GM21723 (cell line): ENCODE measurements around the gene CPZ.
"Not testable (repeated sequence)": the region's sequence is repeated elsewhere in the genome, so short reads cannot be mapped to it uniquely, and the experiment has no call there.

Experiments used
- ATAC-seq: cut with Tn5 transposase; IDR thresholded peaks from one replicate; pipeline ENCODE4 v1.9.1; 2021; ENCODE audit warnings: mild to moderate bottlenecking, moderate library complexity; ENCODE audit not compliant: unreplicated experiment

The CPZ gene

GRCh38 chr4:8608714-8609391 is 16.3 kb downstream of the CPZ start:
- no peak for ATAC-seq

DNA sequence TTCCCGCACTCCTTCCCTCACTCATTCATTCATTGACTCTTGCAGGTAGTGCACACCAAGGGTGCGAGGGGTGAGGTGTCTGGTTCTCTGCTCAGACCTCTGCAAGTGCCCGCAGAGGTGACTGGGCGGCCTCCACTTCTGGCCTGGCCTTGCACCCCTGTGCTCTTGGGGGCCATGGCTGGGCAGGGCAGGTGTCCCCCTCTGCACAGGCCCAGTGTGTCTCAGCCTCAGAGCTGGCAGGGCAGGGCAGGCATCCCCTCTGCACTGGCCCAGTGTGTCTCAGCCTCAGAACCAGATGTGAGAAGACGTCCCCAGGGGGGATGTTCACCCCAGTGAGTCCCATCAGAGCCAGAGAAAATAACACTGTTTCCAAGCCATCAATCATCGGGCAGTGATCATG is 16.8 kb downstream of the CPZ start:
- ATAC-seq = no peak

DNA sequence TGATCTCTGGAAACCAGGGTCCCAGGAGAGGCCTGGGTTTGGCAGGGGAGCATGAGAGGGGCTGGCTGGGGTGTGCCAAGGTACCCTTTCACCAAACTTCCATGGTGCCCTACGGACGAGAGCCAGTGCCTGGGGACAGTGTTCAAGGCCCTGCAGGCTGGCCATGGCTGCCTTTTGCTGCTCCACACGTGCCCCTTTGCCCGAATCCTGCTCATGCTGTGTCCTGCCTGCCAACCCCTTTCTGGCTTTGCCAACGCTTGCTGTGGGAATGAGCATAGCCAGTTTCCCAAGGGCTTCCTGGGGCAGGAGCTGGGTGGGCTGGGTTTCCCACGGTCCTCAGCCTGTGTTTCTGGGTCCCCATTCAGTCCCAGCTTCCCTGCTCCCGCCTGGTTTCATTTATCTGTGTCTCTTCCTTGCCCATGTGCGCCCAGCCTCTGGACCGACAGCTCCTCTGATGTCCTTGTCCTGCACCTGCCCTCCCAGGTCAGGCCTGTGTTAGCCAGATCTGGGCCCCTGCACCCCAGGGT is 17.3 kb downstream of the CPZ start:
- no peak for ATAC-seq

DNA sequence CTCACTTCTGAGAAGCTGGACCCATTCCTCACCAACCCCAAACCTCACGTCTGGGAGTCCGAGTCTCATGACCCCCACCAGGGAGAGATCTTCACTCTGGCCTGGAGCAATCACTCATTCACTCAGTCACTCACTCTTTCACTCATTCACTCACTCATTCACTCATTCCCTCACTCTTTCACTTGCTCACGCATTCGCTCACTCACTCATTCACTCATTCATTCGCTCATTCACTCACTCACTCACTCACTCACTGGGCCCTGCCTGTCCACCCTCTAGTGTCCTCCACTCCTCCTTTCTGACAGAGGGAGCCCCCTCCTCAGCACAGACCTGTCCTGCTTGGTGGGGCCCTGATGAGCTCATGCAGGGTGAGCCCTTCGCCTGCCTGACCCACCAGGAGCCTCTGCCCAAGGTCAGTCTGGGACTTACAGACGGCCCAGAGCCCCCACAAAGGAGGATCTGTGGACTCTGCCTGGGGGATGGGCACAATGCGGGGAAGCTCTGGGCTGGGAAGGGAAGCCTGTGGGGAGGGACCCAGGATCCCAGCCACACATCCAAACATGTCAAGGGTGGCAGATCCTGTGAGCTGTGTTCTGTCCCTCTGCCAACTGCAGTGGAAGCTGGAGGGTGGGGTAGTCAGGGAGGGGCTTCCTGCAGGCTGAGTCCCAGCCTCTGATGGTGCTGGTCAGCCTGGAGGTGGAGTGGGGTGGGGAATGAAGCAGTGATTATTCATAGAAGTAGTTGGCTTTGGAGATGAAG is 18.5 kb downstream of the CPZ start:
- ATAC-seq = no peak

DNA sequence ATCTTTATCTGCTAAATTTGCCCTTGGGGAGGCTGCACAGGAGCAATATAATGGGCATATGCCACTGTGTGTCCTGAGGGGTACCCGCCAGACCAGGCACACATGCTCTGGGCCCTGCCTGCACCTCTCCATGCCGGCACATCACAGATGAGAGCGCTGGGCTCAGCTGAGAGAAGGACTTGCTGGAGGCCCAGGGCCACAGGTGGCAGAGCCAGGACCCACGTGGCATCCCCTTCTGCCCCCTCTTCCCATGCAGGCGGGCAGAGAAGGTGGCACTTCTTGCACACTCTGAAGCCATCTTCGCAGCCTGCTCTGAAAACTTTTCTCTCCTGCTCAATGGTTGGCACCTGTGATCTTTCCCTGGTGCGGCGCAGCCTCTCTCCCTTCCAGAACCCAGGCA is 20.1 kb downstream of the CPZ start:
- ATAC-seq = no peak

DNA sequence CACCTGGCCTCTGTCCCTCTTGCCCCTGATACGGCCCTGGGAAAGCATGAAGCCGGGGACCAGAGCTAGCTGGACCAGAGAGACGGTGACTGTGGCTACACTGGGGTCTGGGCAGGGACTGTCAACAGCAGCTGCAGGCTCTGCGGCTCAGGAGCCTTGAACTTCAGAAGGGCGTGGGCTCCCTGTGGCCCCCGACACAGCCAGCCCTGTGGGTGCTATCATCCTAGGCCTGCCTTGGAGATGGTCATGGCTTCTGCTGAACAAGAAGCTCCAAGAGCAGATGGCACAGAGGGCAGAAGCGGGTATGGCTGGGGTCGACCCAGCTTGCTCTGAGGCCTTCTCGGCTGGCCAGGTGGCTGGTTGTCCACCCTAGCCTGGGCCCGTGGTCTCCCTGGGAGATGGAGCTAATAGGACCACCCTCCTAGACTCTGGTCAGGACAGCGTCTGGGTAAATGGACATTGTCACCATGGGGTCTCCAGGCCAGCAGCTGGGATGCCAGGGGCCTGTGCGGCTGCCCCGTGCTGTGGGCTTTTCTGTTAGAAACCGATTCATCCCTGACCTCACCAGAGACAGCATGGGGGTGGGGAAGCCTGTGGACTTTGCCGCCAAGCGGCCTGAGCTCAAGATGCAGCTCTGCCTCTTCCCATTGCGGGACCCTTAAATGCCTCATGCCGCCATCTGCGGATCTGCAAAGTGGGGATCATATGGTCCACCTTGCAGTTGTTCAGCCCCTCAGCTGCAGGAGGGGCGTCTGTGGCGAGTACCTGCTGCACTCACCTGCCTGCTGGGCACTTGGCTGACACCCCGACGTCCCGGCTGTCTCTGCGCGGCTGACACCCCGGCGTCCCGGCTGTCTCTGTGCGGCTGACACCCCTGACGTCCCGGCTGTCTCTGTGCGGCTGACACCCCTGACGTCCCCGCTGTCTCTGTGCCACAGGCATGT is 21.1 kb downstream of the CPZ start:
- no peak for ATAC-seq

GRCh38 chr4:8614365-8615193 is 22.0 kb downstream of the CPZ start:
- ATAC-seq = no peak

GRCh38 chr4:8615366-8615765 is 22.8 kb downstream of the CPZ start:
- no peak for ATAC-seq

DNA sequence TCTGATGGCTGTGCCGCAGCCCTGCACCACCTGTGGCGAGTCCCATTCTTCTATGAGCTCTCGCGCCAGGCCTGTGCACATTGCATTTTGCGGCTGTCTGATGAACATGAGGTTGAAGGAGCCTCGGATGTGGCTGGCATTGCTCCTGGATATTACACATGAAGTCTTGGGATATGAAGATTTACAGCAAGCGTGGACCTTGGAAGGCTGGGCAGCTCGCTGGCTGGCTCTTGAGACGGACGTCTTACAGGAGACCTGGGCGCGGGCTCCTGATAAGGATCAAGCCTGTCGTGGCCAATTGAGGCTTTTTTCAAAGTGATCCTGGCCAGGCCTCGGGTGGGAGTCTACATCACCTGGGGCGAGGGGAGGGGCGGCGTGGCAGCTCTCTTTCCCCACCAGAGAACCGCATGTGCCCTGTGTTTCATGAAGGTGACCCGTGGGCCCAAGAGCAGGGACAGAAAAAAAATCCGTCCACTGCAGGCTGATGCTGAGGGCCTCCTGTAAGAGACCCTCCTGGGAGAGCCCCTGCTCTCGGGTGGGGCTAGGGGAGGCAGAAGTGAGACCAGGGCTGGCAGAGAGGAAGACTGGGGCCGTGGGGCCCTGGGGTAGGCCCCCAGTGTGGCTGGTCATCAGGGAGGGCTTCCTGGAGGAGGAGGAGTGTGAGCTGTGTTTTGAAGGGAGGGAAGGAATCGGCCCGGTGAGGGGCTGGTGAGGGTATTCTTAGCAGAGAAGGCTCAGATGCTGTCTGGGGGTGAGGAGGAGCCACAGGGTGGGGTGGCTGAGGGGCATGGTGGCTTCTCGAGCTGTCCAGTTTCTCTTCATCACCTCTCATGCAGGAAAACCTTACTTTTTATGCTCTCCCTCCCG is 23.6 kb downstream of the CPZ start:
- ATAC-seq = no peak

DNA sequence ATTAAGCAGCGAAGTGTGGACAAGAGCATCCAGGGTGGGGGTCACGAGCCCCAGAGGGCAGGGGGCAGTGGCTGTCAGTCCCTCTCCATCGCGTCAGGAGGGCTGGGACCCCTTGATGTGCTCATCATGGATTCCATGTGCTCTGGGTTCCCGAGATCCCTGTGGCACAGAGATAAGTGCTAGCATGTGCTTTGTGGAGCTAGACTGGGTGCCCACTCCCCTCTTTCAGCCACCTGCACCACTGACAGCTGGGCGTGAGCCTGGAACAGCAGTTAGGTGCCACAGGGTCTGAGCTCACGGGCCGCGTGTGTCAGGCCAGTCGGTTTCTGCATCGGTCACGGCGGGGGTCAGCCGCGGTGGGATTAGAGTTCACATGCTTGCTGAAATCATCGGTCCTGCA is 24.3 kb downstream of the CPZ start:
- ATAC-seq = no peak

GRCh38 chr4:8617486-8618040 is 25.0 kb downstream of the CPZ start:
- ATAC-seq = no peak

DNA sequence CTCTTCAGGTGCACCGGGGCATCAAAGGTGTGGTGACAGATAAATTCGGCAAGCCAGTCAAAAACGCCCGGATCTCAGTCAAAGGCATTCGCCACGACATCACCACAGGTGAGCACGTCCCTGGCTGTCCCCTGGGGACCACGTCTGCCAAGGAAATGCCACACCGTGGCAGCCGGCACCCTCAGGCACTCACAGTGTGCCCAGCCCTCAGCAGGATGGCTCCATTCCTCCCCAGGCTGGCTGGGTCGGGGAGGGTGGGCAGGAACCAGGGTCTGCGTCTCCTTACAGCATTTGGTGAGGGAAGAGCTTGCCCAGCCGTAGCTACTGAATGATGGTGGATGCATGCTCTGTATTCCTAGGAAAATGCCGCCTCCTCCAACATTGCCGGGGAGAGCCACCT is 25.9 kb downstream of the CPZ start:
- ATAC-seq = no peak

DNA sequence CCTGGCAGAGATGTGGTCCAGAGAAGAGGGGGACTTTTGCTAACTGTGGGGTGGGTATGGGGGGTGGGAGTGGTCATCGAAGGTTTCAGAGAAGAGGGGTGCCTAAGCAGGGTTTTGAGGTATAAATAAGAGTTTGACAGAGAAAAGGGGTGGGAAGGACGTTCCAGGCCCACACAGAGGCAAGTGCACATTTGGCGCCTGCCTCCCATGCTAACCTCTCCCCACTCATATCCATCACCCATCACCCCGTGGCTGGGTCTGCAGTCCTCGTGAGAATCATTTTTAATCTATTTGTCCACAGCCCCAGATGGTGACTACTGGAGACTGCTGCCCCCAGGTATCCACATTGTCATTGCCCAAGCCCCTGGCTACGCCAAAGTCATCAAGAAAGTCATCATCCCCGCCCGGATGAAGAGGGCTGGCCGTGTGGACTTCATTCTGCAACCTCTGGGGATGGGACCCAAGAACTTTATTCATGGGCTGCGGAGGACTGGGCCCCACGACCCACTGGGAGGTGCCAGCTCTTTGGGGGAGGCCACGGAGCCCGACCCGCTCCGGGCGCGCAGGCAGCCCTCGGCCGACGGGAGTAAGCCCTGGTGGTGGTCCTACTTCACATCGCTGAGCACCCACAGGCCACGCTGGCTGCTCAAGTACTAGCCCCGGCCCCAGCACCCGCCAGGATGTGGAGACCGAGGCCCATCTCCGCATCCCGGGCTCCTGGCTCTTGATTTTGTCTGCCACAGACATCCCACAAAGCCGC is 26.6 kb downstream of the CPZ start:
- ATAC-seq = no peak

DNA sequence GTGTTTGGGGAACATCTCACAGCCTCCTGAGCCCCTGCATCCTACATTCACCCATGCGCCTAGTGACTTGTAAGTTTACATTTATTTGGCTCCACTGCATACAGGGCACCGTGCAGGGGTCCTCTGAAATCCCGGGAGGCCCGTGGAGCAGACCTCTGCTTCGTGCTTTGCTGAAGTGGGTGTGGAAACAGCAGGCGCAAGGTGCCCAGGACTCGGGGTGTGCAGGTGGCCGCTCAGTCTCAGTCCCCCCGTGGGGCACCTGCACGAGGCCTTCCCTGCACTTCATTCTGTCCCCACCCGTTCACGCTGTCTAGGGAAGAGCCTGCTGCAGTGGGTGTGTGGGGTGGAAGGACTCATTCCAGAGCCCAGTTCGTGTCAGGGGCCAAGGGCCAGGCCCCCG is 28.6 kb downstream of the CPZ start:
- ATAC-seq = not testable (repeated sequence)

- not testable (repeated sequence) for ATAC-seq
These were observed 32.2 kb downstream of the CPZ start for GRCh38 chr4:8624601-8625272.

GRCh38 chr4:8630240-8630905 is 37.8 kb downstream of the CPZ start:
- not testable (repeated sequence) for ATAC-seq

DNA sequence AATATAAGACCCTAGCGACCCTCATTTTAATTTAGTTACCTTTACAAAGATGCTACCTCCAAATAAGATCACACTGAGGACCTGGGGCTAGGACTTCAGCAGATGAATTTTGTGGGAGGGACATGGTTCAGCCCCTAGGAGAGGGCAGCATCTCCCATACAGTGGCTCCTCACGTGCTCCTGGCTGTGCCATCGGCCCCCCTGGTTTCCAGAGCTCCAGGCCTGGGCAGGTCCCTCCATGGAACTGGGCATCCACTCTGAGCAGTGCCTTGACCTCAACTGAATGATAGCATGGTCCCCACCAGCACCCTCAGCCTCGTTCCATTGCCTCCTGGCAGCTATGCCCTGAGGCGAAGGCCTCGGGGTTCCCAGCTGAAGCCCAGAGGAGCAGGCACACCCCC is 39.3 kb downstream of the CPZ start:
- ATAC-seq = not testable (repeated sequence)
